Measurements from ENCODE around the gene TCEA3. TPM values are rescaled to one million over a fixed set of nuclear protein-coding genes. Genes with fewer than 3 reads are reported as not detected.

The TCEA3 gene
- polyA plus RNA-seq, 1 donor (not counting 4 experiments of a cell fraction or from before 2014, with no cell fraction given): 0.38 TPM

DNA sequence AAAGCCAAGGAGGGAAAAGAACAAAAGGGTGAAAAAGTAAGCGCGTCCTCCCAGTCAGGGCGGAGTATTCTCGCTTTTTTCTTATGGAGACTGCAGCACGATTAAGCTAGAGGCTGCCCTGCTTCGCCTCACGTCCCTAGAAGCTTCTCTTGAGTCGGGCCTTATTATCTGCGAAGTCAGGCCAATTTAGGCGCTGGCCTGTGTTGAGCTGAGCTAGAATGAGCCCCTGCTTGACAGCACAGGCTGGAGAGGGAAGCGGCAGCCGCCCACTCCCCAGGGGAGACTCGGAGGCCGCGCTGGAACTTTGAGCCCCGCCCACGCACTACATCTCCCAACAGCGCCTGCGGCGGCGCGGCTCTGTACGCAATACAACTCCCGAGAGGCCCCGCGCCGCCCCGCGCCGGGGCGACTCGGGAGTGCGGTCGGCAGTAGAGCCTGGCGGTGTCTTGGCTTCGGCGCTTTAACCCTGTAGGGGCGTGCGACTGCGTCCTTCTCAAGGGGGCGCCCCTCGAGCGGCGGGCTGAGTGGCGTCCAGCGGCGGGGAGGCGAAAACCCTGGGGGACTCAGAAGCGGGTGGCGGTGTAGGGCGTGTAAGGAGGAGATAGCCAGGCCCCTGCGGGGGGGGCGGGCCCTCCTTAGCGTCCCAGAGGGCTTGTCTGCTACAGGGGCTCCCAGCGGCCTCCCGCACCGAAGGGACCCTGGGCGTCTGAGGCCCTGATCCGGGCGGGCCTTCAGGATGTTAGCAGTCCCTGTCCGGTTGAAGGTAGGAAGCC, 55.8 kb downstream of the TCEA3 start:
- H3K9me3 ChIP-seq (ENCODE audit: control insufficient read depth, low read depth, low read length): peaks cover 6% of the 10 kb centered on the region
- H2AFZ ChIP-seq (ENCODE audit: control insufficient read depth, low read length): peak overlapping the region; percentile 100
- peaks cover 35% of the 10 kb centered on the region for H3K4me1 ChIP-seq (ENCODE audit: control insufficient read depth, extremely low read depth, insufficient read depth, low read length)
- dilution Hi-C loops (cut with MboI; ENCODE audit: extremely low pct_ligation_motif_present, low sequenced_read_pairs): no loop called here
- FAIRE-seq (no peak), DNase-seq (ENCODE audit: low read depth, low spot score) (peak; percentile 68)
- H3K4me2 ChIP-seq (ENCODE audit: control insufficient read depth, extremely low read depth, insufficient read depth, low read depth, low read length): peak overlapping the region; percentile 87
- H3K4me3 ChIP-seq (ENCODE audit: control insufficient read depth in 2 of 3, extremely low read depth in 1 of 3, insufficient read depth in 2 of 3, low read depth in 1 of 3, low read length in 3 of 3): peak overlapping the region; percentile 73 to 100 (median 94)
- TF ChIP-seq, protein P1, sequence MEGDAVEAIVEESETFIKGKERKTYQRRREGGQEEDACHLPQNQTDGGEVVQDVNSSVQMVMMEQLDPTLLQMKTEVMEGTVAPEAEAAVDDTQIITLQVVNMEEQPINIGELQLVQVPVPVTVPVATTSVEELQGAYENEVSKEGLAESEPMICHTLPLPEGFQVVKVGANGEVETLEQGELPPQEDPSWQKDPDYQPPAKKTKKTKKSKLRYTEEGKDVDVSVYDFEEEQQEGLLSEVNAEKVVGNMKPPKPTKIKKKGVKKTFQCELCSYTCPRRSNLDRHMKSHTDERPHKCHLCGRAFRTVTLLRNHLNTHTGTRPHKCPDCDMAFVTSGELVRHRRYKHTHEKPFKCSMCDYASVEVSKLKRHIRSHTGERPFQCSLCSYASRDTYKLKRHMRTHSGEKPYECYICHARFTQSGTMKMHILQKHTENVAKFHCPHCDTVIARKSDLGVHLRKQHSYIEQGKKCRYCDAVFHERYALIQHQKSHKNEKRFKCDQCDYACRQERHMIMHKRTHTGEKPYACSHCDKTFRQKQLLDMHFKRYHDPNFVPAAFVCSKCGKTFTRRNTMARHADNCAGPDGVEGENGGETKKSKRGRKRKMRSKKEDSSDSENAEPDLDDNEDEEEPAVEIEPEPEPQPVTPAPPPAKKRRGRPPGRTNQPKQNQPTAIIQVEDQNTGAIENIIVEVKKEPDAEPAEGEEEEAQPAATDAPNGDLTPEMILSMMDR (optimal IDR thresholded peaks at IDR 0.05 in 1 of 3, IDR thresholded peaks at IDR 0.05 in 1 of 3, conservative IDR thresholded peaks at IDR 0.05 in 1 of 3; ENCODE audit: extremely low read depth in 1 of 3, insufficient read depth in 2 of 3, low read length in 3 of 3): peak in 1 of 3 experiments; percentile 8
- no peak for TF ChIP-seq EZH2 (IDR thresholded peaks at IDR 0.05; ENCODE audit: low read length)
- H3K27me3 ChIP-seq (ENCODE audit: control insufficient read depth, extremely low read depth, insufficient read depth, low read length): no peaks in the 10 kb centered on the region
- peak overlapping the region; percentile 97 for H3K9ac ChIP-seq (ENCODE audit: control insufficient read depth, extremely low read depth, insufficient read depth, low read length)
- peaks cover 21% of the 10 kb centered on the region for H3K79me2 ChIP-seq (ENCODE audit: control insufficient read depth, insufficient read depth, low read length)
- H3K36me3 ChIP-seq (ENCODE audit: control insufficient read depth in 2 of 2, extremely low read depth in 1 of 2, insufficient read depth in 2 of 2, low read length in 2 of 2): peaks cover 1 to 5% of the 10 kb centered on the region in 2 experiments
- H3K9me1 ChIP-seq (ENCODE audit: control insufficient read depth, extremely low read depth, insufficient read depth, low read length): peaks cover 3% of the 10 kb centered on the region
- peak overlapping the region; percentile 97 for H3K27ac ChIP-seq (ENCODE audit: control insufficient read depth, insufficient read depth, low read length)
- no peaks in the 10 kb centered on the region for H4K20me1 ChIP-seq (ENCODE audit: control insufficient read depth, extremely low read depth, insufficient read depth, low read length)

DNA sequence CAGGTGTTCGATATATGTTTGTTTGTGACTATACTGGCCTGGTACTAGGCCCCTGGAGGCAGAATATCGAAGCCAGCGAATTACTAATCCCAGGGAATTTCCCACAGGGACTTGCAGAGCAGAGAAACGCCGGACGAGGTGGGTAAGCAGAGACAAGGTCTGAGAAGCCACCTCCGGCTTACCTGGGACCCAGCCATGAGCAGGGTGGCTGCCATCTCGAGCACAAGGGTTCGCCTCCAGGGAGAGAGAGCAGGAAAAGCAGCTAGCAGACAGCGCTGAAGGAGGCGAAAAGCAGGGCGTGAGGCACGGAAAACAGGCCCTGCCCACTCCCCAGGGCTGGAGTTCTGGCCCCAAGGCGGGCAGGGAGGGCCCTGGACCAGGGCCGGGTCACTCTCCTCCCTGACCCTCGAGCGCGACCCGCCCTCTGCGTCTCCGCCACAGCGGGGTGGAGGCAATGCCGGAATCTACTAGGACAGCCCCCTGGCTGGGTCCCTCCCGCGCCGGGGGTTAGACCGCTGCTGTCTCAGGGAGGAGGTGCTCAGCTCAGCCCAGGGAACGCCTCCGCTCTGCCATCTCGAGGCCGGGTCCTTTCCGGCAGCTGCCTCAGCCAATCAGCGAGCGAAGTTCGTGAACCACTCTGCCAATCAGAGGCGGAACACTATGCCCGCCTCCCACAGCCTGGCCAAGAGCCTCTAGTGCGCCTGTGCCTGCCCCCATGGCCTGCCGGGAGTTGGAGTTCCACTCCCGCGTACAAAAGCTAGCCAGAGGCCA, 56.6 kb downstream of the TCEA3 start:
- dilution Hi-C loops (cut with MboI; ENCODE audit: extremely low pct_ligation_motif_present, low sequenced_read_pairs): no loop called here
- Histone ChIP-seq H3K9ac (ENCODE audit: control insufficient read depth, extremely low read depth, insufficient read depth, low read length) (peak overlapping the region; percentile 97), H3K4me2 (ENCODE audit: control insufficient read depth, extremely low read depth, insufficient read depth, low read depth, low read length) (peak overlapping the region; percentile 87), H3K27ac (ENCODE audit: control insufficient read depth, insufficient read depth, low read length) (peak overlapping the region; percentile 97), H3K9me3 (ENCODE audit: control insufficient read depth, low read depth, low read length) (peaks cover 9% of the 10 kb centered on the region), H3K9me1 (ENCODE audit: control insufficient read depth, extremely low read depth, insufficient read depth, low read length) (peaks cover 3% of the 10 kb centered on the region), H4K20me1 (ENCODE audit: control insufficient read depth, extremely low read depth, insufficient read depth, low read length) (no peaks in the 10 kb centered on the region), H2AFZ (ENCODE audit: control insufficient read depth, low read length) (peak overlapping the region; percentile 100), H3K79me2 (ENCODE audit: control insufficient read depth, insufficient read depth, low read length) (peaks cover 21% of the 10 kb centered on the region), H3K27me3 (ENCODE audit: control insufficient read depth, extremely low read depth, insufficient read depth, low read length) (no peaks in the 10 kb centered on the region), H3K4me1 (ENCODE audit: control insufficient read depth, extremely low read depth, insufficient read depth, low read length) (peaks cover 35% of the 10 kb centered on the region), H3K4me3 (ENCODE audit: control insufficient read depth in 2 of 3, extremely low read depth in 1 of 3, insufficient read depth in 2 of 3, low read depth in 1 of 3, low read length in 3 of 3) (peak overlapping the region; percentile 73 to 100 (median 94)), H3K36me3 (ENCODE audit: control insufficient read depth in 2 of 2, extremely low read depth in 1 of 2, insufficient read depth in 2 of 2, low read length in 2 of 2) (peaks cover 3 to 6% of the 10 kb centered on the region in 2 experiments)
- FAIRE-seq: peak; percentile 82
- DNase-seq (ENCODE audit: low read depth, low spot score): peak; percentile 95
- TF ChIP-seq EZH2 (IDR thresholded peaks at IDR 0.05; ENCODE audit: low read length): no peak
- TF ChIP-seq, protein P1 (optimal IDR thresholded peaks at IDR 0.05 in 1 of 3, IDR thresholded peaks at IDR 0.05 in 1 of 3, conservative IDR thresholded peaks at IDR 0.05 in 1 of 3; ENCODE audit: extremely low read depth in 1 of 3, insufficient read depth in 2 of 3, low read length in 3 of 3): no peak

All from keratinocyte (primary cell).